K562 (cell line): ENCODE data around the gene STING1. TPM values are rescaled to one million over a fixed set of nuclear protein-coding genes. Genes with fewer than 3 reads are reported as not detected.

Experiments
- CEBPZ ChIP-seq: fragments of 150-350 bp; IDR thresholded peaks from 2 replicates; pipeline ENCODE4 v1.6.1; 2014; ENCODE audit warnings: low read depth, mild to moderate bottlenecking, low read length, borderline replicate concordance
- FOXK2 ChIP-seq, 2 experiments: fragments of 450-650 bp; IDR thresholded peaks in 1 of 2; conservative IDR thresholded peaks in 1 of 2; 2 replicates each; pipeline ENCODE4 v1.6.1; 2016; ENCODE audit warnings: low read depth in 2 of 2, mild to moderate bottlenecking in 1 of 2
- HSF4 ChIP-seq: fragments of 250-450 bp; sonication (Bioruptor Pico); IDR thresholded peaks from 2 replicates; pipeline ENCODE4 v2.1.2; 2022; ENCODE audit warnings: mild to moderate bottlenecking, moderate library complexity, borderline replicate concordance
- KLF1 ChIP-seq: fragments of 450-650 bp; IDR thresholded peaks from 2 replicates; pipeline ENCODE4 v1.6.1; 2016; ENCODE audit warnings: missing genetic modification characterization, missing compliant biosample characterization
- MAZ ChIP-seq, 2 experiments: fragments of 450-650 bp in 1 of 2; sonication (generic) in 1 of 2; formaldehyde crosslinking; IDR thresholded peaks in 1 of 2; conservative IDR thresholded peaks in 1 of 2; 2 replicates each; pipeline versions ENCODE4 v1.4.0 to v1.5.0; 2020; ENCODE audit warnings: mild to moderate bottlenecking in 1 of 2, missing genetic modification reagents in 1 of 2
- NCOA1 ChIP-seq: fragments of 450-650 bp; IDR thresholded peaks from 2 replicates; pipeline ENCODE4 v1.6.1; 2016; ENCODE audit warnings: low read depth
- NCOR1 ChIP-seq: fragments of 450-650 bp; IDR thresholded peaks from 2 replicates; pipeline ENCODE4 v1.6.1; 2016; ENCODE audit warnings: mild to moderate bottlenecking, moderate library complexity
- POLR2H ChIP-seq: IDR thresholded peaks from 2 replicates; pipeline ENCODE4 v1.6.1; 2016; ENCODE audit warnings: missing genetic modification characterization, low read depth, mild to moderate bottlenecking, control low read depth, missing compliant biosample characterization, moderate library complexity
- TOE1 ChIP-seq, 2 experiments: fragments of 450-650 bp in 1 of 2; sonication (generic) in 1 of 2; formaldehyde crosslinking in 1 of 2; IDR thresholded peaks; 2 replicates each; pipeline versions ENCODE4 v1.7.1 to v1.8.0; 2016 to 2022; ENCODE audit warnings: borderline replicate concordance in 2 of 2, mild to moderate bottlenecking in 2 of 2, antibody characterized with exemption in 1 of 2, inconsistent platforms in 1 of 2, low read depth in 1 of 2, missing genetic modification reagents in 1 of 2, moderate library complexity in 1 of 2
- ZNF133 ChIP-seq: fragments of 250-450 bp; sonication (Bioruptor Pico); IDR thresholded peaks from 2 replicates; pipeline ENCODE4 v1.4.0; 2020; ENCODE audit warnings: mild to moderate bottlenecking
- polyA plus RNA-seq, 8 experiments: library from polyadenylated mRNA; depleted of rRNA in 4 of 8; stranded (reverse) in 5 of 8; unstranded in 3 of 8; fragments of >200 nt; fragmentation: Nextera tagmentation in 2 of 8; fragmentation: Illumina TruSeq in 1 of 8; extraction: Ambion mirVana in 2 of 8; extraction: Trizol in 1 of 8; gene quantifications; 2 replicates each; pipeline versions ENCODE4 v1.2.1 to v1.2.3, GENCODE V29; 2011 to 2014; ENCODE audit warnings: inconsistent platforms in 1 of 8, missing spikeins in 1 of 8
- total RNA-seq, 7 experiments: library from RNA; depleted of rRNA in 6 of 7; stranded (reverse); fragments of >200 nt in 6 of 7; fragmentation: Illumina TruSeq in 2 of 7; extraction: Trizol in 2 of 7; gene quantifications; 2 replicates each; pipeline versions ENCODE4 v1.2.1 to v1.2.3, GENCODE V29; 2011 to 2021; ENCODE audit warnings: low replicate concordance in 1 of 7
- TF ChIP-seq, protein P1 (sequence below), 2 experiments: fragments of 450-650 bp in 1 of 2; IDR thresholded peaks; 2 replicates each; pipeline ENCODE4 v1.6.1; 2011 to 2017; ENCODE audit warnings: low read depth in 2 of 2, antibody characterized with exemption in 1 of 2, borderline replicate concordance in 1 of 2, low read length in 1 of 2, mild to moderate bottlenecking in 1 of 2, mixed read lengths in 1 of 2; ENCODE audit not compliant: control insufficient read depth in 1 of 2
- TF ChIP-seq, protein P2 (sequence below): fragments of 450-650 bp; conservative IDR thresholded peaks from 2 replicates; pipeline ENCODE4 v1.6.1; 2016; ENCODE audit warnings: missing genetic modification characterization, low read depth, mild to moderate bottlenecking, missing compliant biosample characterization, moderate library complexity
- TF ChIP-seq, protein P3 (sequence below): sonication (generic); formaldehyde crosslinking; IDR thresholded peaks from 2 replicates; pipeline ENCODE4 v1.8.1; 2023; ENCODE audit warnings: mild to moderate bottlenecking, missing genetic modification reagents, moderate library complexity

STING1 gene
- total and polyA plus RNA-seq, 9 of the 15 experiments (the other 6 are each of a cell fraction or from before 2014, with no cell fraction given), result 20.8 to 69.1 (median 44.7) TPM

DNA sequence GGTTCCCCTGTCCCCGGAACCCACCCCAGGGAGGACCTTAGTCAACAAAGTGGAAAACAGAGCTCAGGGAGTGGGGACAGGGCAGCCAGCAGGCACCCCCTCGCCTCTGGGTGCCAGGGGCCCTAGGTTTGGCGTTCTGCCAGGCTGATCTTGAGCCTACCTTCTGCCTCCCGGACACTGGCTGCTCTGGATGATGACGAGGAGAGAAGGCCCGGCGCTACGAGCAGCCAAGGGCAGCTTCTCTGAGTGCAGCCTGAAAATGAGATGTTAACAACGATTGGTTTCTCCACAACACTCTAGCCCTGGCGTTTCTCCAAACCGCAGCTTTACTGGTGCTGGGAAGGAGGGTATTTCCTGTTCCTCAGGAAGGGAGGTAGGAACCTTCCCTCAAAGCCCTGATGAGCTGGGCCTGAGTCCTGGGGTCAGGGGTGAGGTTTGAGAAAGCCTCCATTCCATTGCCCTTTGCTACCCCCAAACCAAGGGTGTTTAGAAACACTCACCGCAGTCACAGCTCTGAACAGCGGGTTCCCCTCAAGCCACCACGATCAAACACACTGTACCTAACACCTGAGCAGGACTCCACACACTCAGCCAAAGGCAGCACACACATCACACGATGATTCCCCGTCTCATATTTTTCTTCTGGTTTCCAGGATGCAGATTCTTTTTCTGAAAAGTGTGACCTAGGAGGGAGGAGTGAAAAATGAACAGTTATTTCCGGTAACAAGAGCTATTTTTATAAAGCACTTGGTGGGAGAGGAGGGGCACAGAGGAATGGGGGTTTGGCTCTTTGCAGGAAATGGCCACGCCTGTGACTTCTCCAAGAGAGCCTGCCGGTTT is at the start of gene STING1 (continued):
- TF ChIP-seq, protein P1, sequence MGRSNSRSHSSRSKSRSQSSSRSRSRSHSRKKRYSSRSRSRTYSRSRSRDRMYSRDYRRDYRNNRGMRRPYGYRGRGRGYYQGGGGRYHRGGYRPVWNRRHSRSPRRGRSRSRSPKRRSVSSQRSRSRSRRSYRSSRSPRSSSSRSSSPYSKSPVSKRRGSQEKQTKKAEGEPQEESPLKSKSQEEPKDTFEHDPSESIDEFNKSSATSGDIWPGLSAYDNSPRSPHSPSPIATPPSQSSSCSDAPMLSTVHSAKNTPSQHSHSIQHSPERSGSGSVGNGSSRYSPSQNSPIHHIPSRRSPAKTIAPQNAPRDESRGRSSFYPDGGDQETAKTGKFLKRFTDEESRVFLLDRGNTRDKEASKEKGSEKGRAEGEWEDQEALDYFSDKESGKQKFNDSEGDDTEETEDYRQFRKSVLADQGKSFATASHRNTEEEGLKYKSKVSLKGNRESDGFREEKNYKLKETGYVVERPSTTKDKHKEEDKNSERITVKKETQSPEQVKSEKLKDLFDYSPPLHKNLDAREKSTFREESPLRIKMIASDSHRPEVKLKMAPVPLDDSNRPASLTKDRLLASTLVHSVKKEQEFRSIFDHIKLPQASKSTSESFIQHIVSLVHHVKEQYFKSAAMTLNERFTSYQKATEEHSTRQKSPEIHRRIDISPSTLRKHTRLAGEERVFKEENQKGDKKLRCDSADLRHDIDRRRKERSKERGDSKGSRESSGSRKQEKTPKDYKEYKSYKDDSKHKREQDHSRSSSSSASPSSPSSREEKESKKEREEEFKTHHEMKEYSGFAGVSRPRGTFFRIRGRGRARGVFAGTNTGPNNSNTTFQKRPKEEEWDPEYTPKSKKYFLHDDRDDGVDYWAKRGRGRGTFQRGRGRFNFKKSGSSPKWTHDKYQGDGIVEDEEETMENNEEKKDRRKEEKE (IDR thresholded peaks at IDR 0.05; ENCODE audit: borderline replicate concordance in 1 of 2, control insufficient read depth in 1 of 2, low read depth in 2 of 2, low read length in 1 of 2), result no peak
- TF ChIP-seq MAZ (CRISPR knock-in tag; conservative IDR thresholded peaks at IDR 0.05 in 1 of 2, IDR thresholded peaks at IDR 0.05 in 1 of 2) (peak; percentile 69 to 85), HSF4 (CRISPR knock-in tag) (no peak), CEBPZ (no peak), POLR2H (tag) (peak; percentile 85; the same call in 1 of the 2 replicates), ZNF133 (CRISPR knock-in tag) (no peak), NCOR1 (0 out of 2 replicates have a peak, but pooled peaks have one; percentile 39), FOXK2 (conservative IDR thresholded peaks at IDR 0.05 in 1 of 2, IDR thresholded peaks at IDR 0.05 in 1 of 2; ENCODE audit: low read depth in 2 of 2) (peak; percentile 44 to 60; a peak in 3 of 4 replicates), KLF1 (no peak), NCOA1 (peak; percentile 54), TOE1 (IDR thresholded peaks at IDR 0.05; ENCODE audit: borderline replicate concordance) (no peak), TOE1 (CRISPR knock-in tag; IDR thresholded peaks at IDR 0.05; ENCODE audit: borderline replicate concordance, low read depth) (no peak)
- TF ChIP-seq, protein P2, sequence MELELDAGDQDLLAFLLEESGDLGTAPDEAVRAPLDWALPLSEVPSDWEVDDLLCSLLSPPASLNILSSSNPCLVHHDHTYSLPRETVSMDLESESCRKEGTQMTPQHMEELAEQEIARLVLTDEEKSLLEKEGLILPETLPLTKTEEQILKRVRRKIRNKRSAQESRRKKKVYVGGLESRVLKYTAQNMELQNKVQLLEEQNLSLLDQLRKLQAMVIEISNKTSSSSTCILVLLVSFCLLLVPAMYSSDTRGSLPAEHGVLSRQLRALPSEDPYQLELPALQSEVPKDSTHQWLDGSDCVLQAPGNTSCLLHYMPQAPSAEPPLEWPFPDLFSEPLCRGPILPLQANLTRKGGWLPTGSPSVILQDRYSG, result peak; percentile 88
- TF ChIP-seq, protein P3, sequence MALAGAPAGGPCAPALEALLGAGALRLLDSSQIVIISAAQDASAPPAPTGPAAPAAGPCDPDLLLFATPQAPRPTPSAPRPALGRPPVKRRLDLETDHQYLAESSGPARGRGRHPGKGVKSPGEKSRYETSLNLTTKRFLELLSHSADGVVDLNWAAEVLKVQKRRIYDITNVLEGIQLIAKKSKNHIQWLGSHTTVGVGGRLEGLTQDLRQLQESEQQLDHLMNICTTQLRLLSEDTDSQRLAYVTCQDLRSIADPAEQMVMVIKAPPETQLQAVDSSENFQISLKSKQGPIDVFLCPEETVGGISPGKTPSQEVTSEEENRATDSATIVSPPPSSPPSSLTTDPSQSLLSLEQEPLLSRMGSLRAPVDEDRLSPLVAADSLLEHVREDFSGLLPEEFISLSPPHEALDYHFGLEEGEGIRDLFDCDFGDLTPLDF, result no peak
